GM23338 (cell line): ENCODE data around the gene RAD51D. TPM values are rescaled to one million over a fixed set of nuclear protein-coding genes. Genes with fewer than 3 reads are reported as not detected.
A peak's percentile ranks its signal among the peaks of the same experiment; 100 is the strongest.

Source experiments
- ATAC-seq: fragments of 200-7000 bp; cut with Tn5 transposase; 3 replicates; pipeline ENCODE4 v1.9.1; 2020
- DNase-seq: peaks from one replicate; pipeline ENCODE4 v3.0.0-alpha.2; 2015; ENCODE audit warnings: low spot score
- H2AFZ ChIP-seq: fragments of 200-600 bp; sonication (generic); 2 replicates; pipeline ENCODE4 v1.8.0; 2016; ENCODE audit warnings: antibody characterized with exemption, mild to moderate bottlenecking, moderate library complexity
- H3F3A ChIP-seq: fragments of 200-600 bp; sonication (generic); replicated peaks from 2 replicates; pipeline ENCODE4 v1.8.0; 2017; ENCODE audit warnings: antibody characterized with exemption, mixed run types, low read depth
- H3K27ac ChIP-seq: fragments of 200-600 bp; sonication (generic); 2 replicates; pipeline ENCODE4 v1.6.1; 2016; ENCODE audit warnings: low read depth
- H3K27me3 ChIP-seq: fragments of 200-600 bp; sonication (generic); 2 replicates; pipeline ENCODE4 v1.8.0; 2016; ENCODE audit warnings: mild to moderate bottlenecking, mixed run types, moderate library complexity; ENCODE audit not compliant: insufficient read depth
- H3K36me3 ChIP-seq: fragments of 200-600 bp; sonication (generic); 2 replicates; pipeline ENCODE4 v1.8.0; 2016; ENCODE audit warnings: mild to moderate bottlenecking; ENCODE audit not compliant: insufficient read depth
- H3K4me1 ChIP-seq: fragments of 200-600 bp; sonication (generic); 2 replicates; pipeline ENCODE4 v1.8.0; 2016; ENCODE audit warnings: mild to moderate bottlenecking, moderate library complexity; ENCODE audit not compliant: insufficient read depth
- H3K4me2 ChIP-seq: fragments of 200-600 bp; sonication (generic); 2 replicates; pipeline ENCODE4 v1.7.1; 2017; ENCODE audit warnings: mixed run types
- H3K4me3 ChIP-seq: fragments of 200-600 bp; sonication (generic); 2 replicates; pipeline ENCODE4 v1.6.1; 2016; ENCODE audit warnings: mixed run types
- H3K79me2 ChIP-seq: fragments of 200-600 bp; sonication (generic); replicated peaks from 2 replicates; pipeline ENCODE4 v1.8.0; 2017; ENCODE audit warnings: mild to moderate bottlenecking; ENCODE audit not compliant: insufficient read depth
- H3K9me2 ChIP-seq: fragments of 200-600 bp; sonication (generic); 2 replicates; pipeline ENCODE4 v1.8.0; 2017; ENCODE audit not compliant: insufficient read depth
- H4K20me1 ChIP-seq: fragments of 200-600 bp; sonication (generic); replicated peaks from 2 replicates; pipeline ENCODE4 v1.8.0; 2017; ENCODE audit warnings: mild to moderate bottlenecking; ENCODE audit not compliant: insufficient read depth
- H3K27ac Mint-ChIP-seq: 2 replicates; pipeline ENCODE4 v1.8.0; 2020; ENCODE audit warnings: inconsistent platforms, mild to moderate bottlenecking, moderate library complexity, mixed read lengths
- H3K27me3 Mint-ChIP-seq: 3 replicates; pipeline ENCODE4 v1.8.0; 2022; ENCODE audit warnings: low read depth, mild to moderate bottlenecking, moderate library complexity, mixed read lengths, inconsistent platforms; ENCODE audit not compliant: insufficient read depth, poor library complexity
- H3K36me3 Mint-ChIP-seq: 3 replicates; pipeline ENCODE4 v1.8.0; 2021; ENCODE audit warnings: low read depth, mild to moderate bottlenecking, inconsistent platforms, moderate library complexity, mixed read lengths
- H3K4me1 Mint-ChIP-seq: 3 replicates; pipeline ENCODE4 v1.8.0; 2020; ENCODE audit warnings: mild to moderate bottlenecking, inconsistent platforms, mixed read lengths
- H3K4me3 Mint-ChIP-seq: 3 replicates; pipeline ENCODE4 v1.8.0; 2021; ENCODE audit warnings: moderate library complexity, mild to moderate bottlenecking, inconsistent platforms, mixed read lengths
- H3K9me3 Mint-ChIP-seq: 3 replicates; pipeline ENCODE4 v1.8.0; 2020; ENCODE audit warnings: moderate library complexity, mild to moderate bottlenecking, inconsistent platforms, mixed read lengths
- CREB1 ChIP-seq: fragments of 250-450 bp; sonication (Bioruptor Pico); IDR thresholded peaks from 2 replicates; pipeline ENCODE4 v1.5.0; 2020; ENCODE audit warnings: low read depth, mild to moderate bottlenecking, moderate library complexity
- EZH2phosphoT487 ChIP-seq: fragments of 200-600 bp; sonication (generic); IDR thresholded peaks from one replicate; pipeline ENCODE4 v1.8.1; 2018; ENCODE audit warnings: antibody characterized with exemption; ENCODE audit not compliant: unreplicated experiment
- NANOG ChIP-seq: IDR thresholded peaks from 2 replicates; pipeline ENCODE4 v1.6.1; 2016; ENCODE audit warnings: antibody characterized with exemption, borderline replicate concordance
- STAT1 ChIP-seq: IDR thresholded peaks from one replicate; pipeline ENCODE4 v1.6.1; 2016; ENCODE audit warnings: antibody characterized with exemption; ENCODE audit not compliant: unreplicated experiment
- ZNF114 ChIP-seq: fragments of 250-450 bp; sonication (Bioruptor Pico); IDR thresholded peaks from 2 replicates; pipeline ENCODE4 v1.5.0; 2020; ENCODE audit warnings: mild to moderate bottlenecking, moderate library complexity
- ZNF331 ChIP-seq: fragments of 250-450 bp; sonication (Bioruptor Pico); IDR thresholded peaks from 2 replicates; pipeline ENCODE4 v1.5.0; 2020; ENCODE audit warnings: low read depth, mild to moderate bottlenecking, moderate library complexity
- polyA plus RNA-seq: library from polyadenylated mRNA; unstranded; fragments of >200 nt; fragmentation: Nextera tagmentation; extraction: Ambion mirVana; gene quantifications from 2 replicates; pipeline ENCODE4 v1.2.1, GENCODE V29; 2016
- total RNA-seq: library from RNA; depleted of rRNA; stranded (reverse); fragments of >200 nt; shearing (Covaris generic); gene quantifications from 2 replicates; pipeline ENCODE4 v1.2.3, GENCODE V29; 2014
- TF ChIP-seq, protein P1 (sequence below): fragments of 250-450 bp; sonication (Bioruptor Pico); IDR thresholded peaks from 2 replicates; pipeline ENCODE4 v1.5.0; 2020; ENCODE audit warnings: mild to moderate bottlenecking, moderate library complexity
- TF ChIP-seq, protein P2 (sequence below), 2 experiments: fragments of 200-600 bp in 1 of 2; sonication (generic) in 1 of 2; conservative IDR thresholded peaks; 2 replicates each; pipeline versions ENCODE4 v1.5.1 to v1.6.1; 2016 to 2017; ENCODE audit warnings: antibody characterized with exemption in 2 of 2, low read depth in 2 of 2, mild to moderate bottlenecking in 2 of 2, moderate library complexity in 1 of 2
- TF ChIP-seq, protein P3 (sequence below): IDR thresholded peaks from 2 replicates; pipeline ENCODE4 v1.6.1; 2016; ENCODE audit warnings: antibody characterized with exemption

Gene RAD51D
- total and polyA plus RNA-seq, 2 experiments from 2014 or later: 5.9 to 11.0 TPM

DNA sequence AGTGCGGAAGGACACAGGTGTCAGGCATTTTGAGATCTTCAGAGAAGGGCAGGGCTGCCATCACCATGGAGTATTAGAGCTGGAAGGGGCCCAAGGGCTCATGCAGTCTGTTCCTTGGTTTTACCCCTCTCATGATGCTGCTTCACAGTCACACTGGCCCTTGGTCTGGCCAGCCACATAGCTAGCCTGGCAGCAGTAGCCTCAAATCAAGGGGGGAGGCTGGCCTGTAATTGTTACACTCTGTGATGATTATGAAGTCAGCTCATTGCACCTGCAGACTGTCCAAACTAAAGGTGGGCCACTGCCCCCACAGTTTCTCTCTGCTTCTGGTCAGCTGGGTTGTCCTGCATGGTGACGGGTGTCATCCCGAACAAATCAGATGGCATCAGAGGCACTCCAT lies 1.7 kb upstream of the RAD51D start, which contains the start of gene FNDC8 (continued):
- TF ChIP-seq, protein P1, sequence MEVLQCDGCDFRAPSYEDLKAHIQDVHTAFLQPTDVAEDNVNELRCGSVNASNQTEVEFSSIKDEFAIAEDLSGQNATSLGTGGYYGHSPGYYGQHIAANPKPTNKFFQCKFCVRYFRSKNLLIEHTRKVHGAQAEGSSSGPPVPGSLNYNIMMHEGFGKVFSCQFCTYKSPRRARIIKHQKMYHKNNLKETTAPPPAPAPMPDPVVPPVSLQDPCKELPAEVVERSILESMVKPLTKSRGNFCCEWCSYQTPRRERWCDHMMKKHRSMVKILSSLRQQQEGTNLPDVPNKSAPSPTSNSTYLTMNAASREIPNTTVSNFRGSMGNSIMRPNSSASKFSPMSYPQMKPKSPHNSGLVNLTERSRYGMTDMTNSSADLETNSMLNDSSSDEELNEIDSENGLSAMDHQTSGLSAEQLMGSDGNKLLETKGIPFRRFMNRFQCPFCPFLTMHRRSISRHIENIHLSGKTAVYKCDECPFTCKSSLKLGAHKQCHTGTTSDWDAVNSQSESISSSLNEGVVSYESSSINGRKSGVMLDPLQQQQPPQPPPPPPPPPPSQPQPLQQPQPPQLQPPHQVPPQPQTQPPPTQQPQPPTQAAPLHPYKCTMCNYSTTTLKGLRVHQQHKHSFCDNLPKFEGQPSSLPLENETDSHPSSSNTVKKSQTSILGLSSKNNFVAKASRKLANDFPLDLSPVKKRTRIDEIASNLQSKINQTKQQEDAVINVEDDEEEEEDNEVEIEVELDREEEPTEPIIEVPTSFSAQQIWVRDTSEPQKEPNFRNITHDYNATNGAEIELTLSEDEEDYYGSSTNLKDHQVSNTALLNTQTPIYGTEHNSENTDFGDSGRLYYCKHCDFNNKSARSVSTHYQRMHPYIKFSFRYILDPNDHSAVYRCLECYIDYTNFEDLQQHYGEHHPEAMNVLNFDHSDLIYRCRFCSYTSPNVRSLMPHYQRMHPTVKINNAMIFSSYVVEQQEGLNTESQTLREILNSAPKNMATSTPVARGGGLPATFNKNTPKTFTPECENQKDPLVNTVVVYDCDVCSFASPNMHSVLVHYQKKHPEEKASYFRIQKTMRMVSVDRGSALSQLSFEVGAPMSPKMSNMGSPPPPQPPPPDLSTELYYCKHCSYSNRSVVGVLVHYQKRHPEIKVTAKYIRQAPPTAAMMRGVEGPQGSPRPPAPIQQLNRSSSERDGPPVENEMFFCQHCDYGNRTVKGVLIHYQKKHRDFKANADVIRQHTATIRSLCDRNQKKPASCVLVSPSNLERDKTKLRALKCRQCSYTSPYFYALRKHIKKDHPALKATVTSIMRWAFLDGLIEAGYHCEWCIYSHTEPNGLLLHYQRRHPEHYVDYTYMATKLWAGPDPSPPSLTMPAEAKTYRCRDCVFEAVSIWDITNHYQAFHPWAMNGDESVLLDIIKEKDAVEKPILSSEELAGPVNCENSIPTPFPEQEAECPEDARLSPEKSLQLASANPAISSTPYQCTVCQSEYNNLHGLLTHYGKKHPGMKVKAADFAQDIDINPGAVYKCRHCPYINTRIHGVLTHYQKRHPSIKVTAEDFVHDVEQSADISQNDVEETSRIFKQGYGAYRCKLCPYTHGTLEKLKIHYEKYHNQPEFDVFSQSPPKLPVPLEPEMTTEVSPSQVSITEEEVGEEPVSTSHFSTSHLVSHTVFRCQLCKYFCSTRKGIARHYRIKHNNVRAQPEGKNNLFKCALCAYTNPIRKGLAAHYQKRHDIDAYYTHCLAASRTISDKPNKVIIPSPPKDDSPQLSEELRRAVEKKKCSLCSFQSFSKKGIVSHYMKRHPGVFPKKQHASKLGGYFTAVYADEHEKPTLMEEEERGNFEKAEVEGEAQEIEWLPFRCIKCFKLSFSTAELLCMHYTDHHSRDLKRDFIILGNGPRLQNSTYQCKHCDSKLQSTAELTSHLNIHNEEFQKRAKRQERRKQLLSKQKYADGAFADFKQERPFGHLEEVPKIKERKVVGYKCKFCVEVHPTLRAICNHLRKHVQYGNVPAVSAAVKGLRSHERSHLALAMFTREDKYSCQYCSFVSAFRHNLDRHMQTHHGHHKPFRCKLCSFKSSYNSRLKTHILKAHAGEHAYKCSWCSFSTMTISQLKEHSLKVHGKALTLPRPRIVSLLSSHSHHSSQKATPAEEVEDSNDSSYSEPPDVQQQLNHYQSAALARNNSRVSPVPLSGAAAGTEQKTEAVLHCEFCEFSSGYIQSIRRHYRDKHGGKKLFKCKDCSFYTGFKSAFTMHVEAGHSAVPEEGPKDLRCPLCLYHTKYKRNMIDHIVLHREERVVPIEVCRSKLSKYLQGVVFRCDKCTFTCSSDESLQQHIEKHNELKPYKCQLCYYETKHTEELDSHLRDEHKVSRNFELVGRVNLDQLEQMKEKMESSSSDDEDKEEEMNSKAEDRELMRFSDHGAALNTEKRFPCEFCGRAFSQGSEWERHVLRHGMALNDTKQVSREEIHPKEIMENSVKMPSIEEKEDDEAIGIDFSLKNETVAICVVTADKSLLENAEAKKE (CRISPR knock-in tag): no peak
- TF ChIP-seq, protein P2, sequence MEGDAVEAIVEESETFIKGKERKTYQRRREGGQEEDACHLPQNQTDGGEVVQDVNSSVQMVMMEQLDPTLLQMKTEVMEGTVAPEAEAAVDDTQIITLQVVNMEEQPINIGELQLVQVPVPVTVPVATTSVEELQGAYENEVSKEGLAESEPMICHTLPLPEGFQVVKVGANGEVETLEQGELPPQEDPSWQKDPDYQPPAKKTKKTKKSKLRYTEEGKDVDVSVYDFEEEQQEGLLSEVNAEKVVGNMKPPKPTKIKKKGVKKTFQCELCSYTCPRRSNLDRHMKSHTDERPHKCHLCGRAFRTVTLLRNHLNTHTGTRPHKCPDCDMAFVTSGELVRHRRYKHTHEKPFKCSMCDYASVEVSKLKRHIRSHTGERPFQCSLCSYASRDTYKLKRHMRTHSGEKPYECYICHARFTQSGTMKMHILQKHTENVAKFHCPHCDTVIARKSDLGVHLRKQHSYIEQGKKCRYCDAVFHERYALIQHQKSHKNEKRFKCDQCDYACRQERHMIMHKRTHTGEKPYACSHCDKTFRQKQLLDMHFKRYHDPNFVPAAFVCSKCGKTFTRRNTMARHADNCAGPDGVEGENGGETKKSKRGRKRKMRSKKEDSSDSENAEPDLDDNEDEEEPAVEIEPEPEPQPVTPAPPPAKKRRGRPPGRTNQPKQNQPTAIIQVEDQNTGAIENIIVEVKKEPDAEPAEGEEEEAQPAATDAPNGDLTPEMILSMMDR (conservative IDR thresholded peaks at IDR 0.05; ENCODE audit: low read depth in 2 of 2): no peak
- no peak for TF ChIP-seq NANOG
- no peak for TF ChIP-seq ZNF114 (CRISPR knock-in tag)
- no peak for TF ChIP-seq CREB1 (CRISPR knock-in tag)
- no peak for TF ChIP-seq ZNF331 (CRISPR knock-in tag)

DNA sequence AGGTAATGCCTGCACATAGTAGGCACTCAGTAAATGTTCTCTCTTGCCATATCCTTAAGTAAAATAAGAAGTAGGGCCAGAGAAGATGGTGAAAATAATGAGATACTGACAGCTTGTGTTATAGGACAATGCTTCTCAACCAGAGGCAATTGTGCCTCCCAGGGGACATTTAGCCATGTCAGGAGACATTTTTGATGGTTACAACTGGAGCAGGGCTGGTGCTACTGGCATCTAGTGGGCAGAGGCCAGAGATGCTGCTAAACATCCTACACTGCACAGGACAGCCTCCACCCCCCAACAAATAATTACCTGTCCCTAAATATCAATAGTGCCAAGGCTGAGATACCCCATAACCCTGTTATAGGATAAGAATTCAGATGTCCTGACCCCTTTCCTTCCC lies 1.7 kb downstream of the RAD51D start:
- 0 out of 2 replicates have a peak, but pooled peaks cover 4% of the 10 kb centered on the region for H3F3A ChIP-seq
- H3K4me2 ChIP-seq: peak overlapping the region; percentile 97; the same call in 1 of the 2 replicates
- H2AFZ ChIP-seq: no peak overlapping the region
- no peaks in the 10 kb centered on the region for H3K9me2 ChIP-seq
- DNase-seq: no peak
- 0 out of 2 replicates have a peak, but pooled peaks cover 7% of the 10 kb centered on the region for H3K79me2 ChIP-seq
- peak overlapping the region; percentile 92 for H3K4me3 Mint-ChIP-seq
- peaks cover 21% of the 10 kb centered on the region for H3K27me3 Mint-ChIP-seq
- peaks cover 7% of the 10 kb centered on the region; the same call in 1 of the 2 replicates for H3K27me3 ChIP-seq
- no peak for TF ChIP-seq STAT1
- TF ChIP-seq, protein P2 (conservative IDR thresholded peaks at IDR 0.05; ENCODE audit: low read depth in 2 of 2): 0 out of 4 replicates have a peak, but pooled peaks of 1 of the 2 experiments have one; percentile 10
- TF ChIP-seq, protein P3, sequence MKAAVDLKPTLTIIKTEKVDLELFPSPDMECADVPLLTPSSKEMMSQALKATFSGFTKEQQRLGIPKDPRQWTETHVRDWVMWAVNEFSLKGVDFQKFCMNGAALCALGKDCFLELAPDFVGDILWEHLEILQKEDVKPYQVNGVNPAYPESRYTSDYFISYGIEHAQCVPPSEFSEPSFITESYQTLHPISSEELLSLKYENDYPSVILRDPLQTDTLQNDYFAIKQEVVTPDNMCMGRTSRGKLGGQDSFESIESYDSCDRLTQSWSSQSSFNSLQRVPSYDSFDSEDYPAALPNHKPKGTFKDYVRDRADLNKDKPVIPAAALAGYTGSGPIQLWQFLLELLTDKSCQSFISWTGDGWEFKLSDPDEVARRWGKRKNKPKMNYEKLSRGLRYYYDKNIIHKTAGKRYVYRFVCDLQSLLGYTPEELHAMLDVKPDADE: no peak
- no peak for TF ChIP-seq NANOG
- no peak for TF ChIP-seq EZH2phosphoT487
- no peak for TF ChIP-seq ZNF331 (CRISPR knock-in tag)
- no peak overlapping the region for H3K27ac ChIP-seq
- no peaks in the 10 kb centered on the region; the same call in 2 of the 3 replicates for H3K9me3 Mint-ChIP-seq
- H3K36me3 Mint-ChIP-seq: peaks cover 22% of the 10 kb centered on the region
- peaks cover 23% of the 10 kb centered on the region for H3K4me1 Mint-ChIP-seq
- no peaks in the 10 kb centered on the region for H3K36me3 ChIP-seq
- no peak for ATAC-seq
- no peak overlapping the region for H3K4me3 ChIP-seq
- no peaks in the 10 kb centered on the region for H4K20me1 ChIP-seq
- H3K27ac Mint-ChIP-seq: no peak overlapping the region
- H3K4me1 ChIP-seq: peaks cover 3% of the 10 kb centered on the region; the same call in 1 of the 2 replicates
